ENCODE measurements around the gene SEC22B.
"Not testable (repeated sequence)": the region's sequence is repeated elsewhere in the genome, so short reads cannot be mapped to it uniquely, and the experiment has no call there.

The SEC22B gene

DNA sequence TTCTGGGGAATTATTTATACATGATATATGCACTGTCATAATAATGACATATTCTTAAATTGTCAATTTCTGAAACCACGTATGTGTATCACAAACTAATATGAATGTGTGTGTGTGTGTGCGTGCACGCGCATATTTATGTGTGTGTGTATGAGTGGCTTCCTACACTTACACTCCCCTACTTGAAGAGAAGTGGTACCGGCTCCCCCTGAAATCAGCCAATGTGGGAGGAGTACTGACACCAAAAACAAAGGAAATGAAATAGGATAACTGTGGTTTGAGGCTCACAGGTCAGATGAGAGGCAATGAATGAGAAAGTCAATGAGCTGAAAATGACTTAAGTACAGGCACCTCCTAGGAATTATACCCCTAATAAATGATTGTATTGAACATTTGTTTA is 64.1 kb downstream of the SEC22B start:
- DNase-seq: not testable (repeated sequence)

DNA sequence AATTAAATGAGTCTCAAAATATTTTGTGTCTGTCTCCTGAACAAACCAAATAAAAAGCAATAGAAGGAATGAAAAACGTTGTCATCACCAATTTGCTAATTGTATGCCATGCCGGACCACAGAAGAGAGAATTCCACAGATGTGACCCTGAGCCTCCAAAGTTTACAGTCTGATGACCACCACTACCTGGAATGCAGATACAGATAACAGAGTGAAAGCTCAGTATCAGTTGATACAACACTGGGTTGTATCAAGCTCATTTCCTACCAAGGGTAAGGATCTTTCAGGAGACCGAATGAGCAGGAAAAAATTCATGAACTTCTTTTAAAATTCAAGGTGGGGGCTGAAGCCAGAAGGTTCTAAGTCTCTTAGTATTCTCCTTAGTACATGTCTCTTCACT is 64.5 kb downstream of the SEC22B start:
- not testable (repeated sequence) for DNase-seq

DNA sequence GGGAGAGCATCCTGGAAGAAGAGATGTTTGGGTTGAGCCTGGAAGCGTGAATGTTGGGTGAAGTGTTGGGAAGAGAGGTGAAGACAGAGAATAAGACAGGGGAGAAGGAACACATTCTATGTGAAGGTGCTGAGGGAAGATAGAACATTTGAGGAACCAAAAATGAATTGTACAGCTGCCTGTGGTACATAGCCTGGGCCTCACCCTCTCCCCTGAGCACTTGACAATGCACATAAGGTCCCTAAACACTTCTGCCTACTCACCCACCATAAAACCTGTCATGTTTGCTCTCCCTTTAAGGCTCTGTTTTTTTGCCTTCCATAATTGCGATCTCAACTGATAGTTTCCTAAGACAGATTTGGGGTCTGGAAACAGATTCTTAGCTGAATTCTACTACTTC is 65.3 kb downstream of the SEC22B start:
- not testable (repeated sequence) for DNase-seq

DNA sequence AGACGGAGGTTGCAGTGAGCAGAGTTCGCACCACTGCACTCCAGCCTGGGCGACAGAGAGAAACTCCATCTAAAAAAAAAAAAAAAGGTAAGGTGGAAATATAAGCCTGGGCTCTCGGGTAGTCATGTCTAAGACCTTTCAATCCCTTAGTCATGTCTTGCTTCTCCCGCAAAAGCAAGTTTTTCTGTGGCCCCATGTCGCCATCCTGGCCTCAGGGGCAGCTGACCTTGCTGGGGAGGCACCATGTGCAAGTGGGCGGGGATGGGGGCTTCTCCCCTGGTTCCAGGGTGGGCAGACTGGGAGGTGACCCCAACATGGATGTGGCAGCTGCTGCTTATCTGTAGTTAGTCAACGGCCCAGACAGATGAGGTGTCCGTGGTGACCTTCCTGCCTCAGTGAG is 66.7 kb downstream of the SEC22B start:
- not testable (repeated sequence) for DNase-seq

DNA sequence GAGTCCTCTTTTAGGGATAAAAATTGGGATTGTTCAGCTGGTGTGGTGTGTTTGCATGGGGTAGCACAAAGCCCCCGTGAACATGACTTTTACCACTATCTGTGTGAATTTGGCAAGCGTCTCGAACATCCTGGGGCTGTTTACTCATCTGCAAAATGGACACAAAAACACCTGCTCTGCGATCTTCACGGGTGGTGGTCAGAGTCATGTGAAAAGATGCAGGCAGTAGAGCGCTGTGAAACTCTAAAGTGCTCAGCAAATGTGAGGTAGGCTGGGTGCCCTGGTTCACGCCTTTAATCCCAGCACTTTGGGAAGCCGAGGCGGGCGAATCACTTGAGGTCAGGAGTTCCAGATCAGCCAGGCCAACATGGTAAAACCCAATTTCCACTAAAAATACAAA is 67.1 kb downstream of the SEC22B start:
- DNase-seq: not testable (repeated sequence)

DNA sequence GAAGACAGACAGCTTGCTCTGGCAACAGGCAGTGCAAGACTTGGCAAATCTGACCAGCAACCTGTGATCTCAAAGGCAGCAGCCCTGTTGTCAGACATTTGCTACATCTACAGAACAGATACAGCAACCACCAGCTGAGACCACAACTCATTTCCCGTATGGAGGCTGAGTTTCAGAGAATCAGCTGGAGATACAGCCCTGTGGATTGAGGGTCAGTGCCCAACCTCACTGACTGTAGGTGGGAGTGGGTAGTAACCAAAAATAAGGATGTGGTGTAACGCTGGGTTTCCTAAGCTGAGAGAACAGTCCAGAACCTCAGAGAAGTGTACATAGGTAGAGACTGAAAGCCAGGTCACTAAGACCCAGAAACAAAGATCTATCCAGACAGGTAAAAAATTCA is 71.0 kb downstream of the SEC22B start:
- DNase-seq: not testable (repeated sequence)

DNA sequence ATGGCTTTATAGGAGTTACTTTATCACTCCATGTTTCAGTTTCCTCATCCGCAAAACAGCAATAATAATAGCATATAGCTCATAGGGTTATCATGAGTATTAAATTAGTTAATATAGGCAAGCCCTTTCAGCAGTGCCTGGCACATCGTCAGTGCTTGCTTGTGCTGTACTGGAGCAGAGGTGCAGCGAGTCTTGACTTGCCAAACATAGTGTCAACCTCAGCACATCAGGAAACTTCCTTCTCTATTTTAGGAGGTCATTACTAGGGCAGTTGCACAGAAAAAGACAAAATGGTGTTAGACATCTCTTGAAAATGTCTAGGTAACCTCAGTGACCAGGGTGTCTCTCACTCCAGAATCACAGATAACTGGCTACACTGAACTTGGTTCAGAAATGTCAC is 72.6 kb downstream of the SEC22B start:
- not testable (repeated sequence) for DNase-seq

DNA sequence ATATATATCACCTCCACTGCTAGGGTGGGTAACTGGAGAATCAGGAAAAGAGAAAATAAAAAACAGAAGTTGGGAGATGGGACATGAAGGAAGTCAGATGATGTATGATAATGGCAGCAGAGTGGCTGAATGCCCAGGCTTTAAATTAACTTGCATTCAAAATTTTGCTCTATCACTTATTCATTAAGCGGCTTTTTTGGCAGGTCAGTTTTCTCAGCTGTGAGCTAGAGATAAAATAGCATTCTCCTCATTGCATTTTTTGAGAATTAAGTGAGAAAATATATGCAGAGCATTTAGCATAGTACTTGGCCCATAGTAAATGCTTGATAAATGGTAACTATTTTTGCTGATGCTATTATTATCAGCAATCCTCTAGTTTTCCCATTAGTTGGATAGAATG is 74.7 kb downstream of the SEC22B start:
- DNase-seq: not testable (repeated sequence)

All from NK-92 treated with Interleukin-12 subunit alpha and Interleukin-12 subunit beta, amount 100 ng/mL, for 24 hours (cell line).